GM19043 (cell line): ENCODE measurements around the gene AK4.
"Not testable (repeated sequence)": the region's sequence is repeated elsewhere in the genome, so short reads cannot be mapped to it uniquely, and the experiment has no call there.

Experiments used
- ATAC-seq: cut with Tn5 transposase; IDR thresholded peaks from one replicate; pipeline ENCODE4 v1.9.1; 2021; ENCODE audit warnings: low read depth; ENCODE audit not compliant: unreplicated experiment

Gene AK4

GRCh38 chr1:65148178-65148547 lies at the start of gene AK4:
Gene AK4 (plus strand): TSS chr1:65148203. CDS start chr1:65148408, 205 bp downstream.
- peak; percentile 14 for ATAC-seq

GRCh38 chr1:65103807-65104206 lies 44.2 kb upstream of the AK4 start:
- no peak for ATAC-seq

GRCh38 chr1:65104854-65105534 lies 43.0 kb upstream of the AK4 start:
- no peak for ATAC-seq

- no peak for ATAC-seq
Measured at GRCh38 chr1:65105596-65105995, 42.4 kb upstream of the AK4 start.

- ATAC-seq = no peak
Measured at GRCh38 chr1:65108025-65108642, 39.9 kb upstream of the AK4 start.

GRCh38 chr1:65109487-65109886 lies 38.5 kb upstream of the AK4 start:
- no peak for ATAC-seq

GRCh38 chr1:65112811-65113210 lies 35.2 kb upstream of the AK4 start:
- no peak for ATAC-seq

GRCh38 chr1:65113298-65113697 lies 34.7 kb upstream of the AK4 start:
- no peak for ATAC-seq

- ATAC-seq = no peak
Measured at GRCh38 chr1:65114322-65114721, 33.7 kb upstream of the AK4 start.

GRCh38 chr1:65119951-65120350 lies 28.1 kb upstream of the AK4 start:
- no peak for ATAC-seq

- not testable (repeated sequence) for ATAC-seq
Measured at GRCh38 chr1:65129104-65129503, 18.9 kb upstream of the AK4 start.

GRCh38 chr1:65138524-65138923 lies 9.5 kb upstream of the AK4 start:
- no peak for ATAC-seq

- ATAC-seq = not testable (repeated sequence)
Measured at GRCh38 chr1:65139793-65140192, 8.2 kb upstream of the AK4 start.

GRCh38 chr1:65141394-65141793 lies 6.6 kb upstream of the AK4 start:
- ATAC-seq = no peak

GRCh38 chr1:65141918-65142317 lies 6.1 kb upstream of the AK4 start:
- no peak for ATAC-seq

- ATAC-seq = not testable (repeated sequence)
Measured at GRCh38 chr1:65143112-65143658, 4.8 kb upstream of the AK4 start.

GRCh38 chr1:65146908-65147423 lies 1.0 kb upstream of the AK4 start:
- ATAC-seq = no peak

GRCh38 chr1:65147424-65148177 lies 402 bp upstream of the AK4 start:
- peak; percentile 44 for ATAC-seq

- ATAC-seq = peak; percentile 48
Measured at GRCh38 chr1:65148548-65149350, 746 bp downstream of the AK4 start.

- no peak for ATAC-seq
Measured at GRCh38 chr1:65149351-65150107, 1.5 kb downstream of the AK4 start.
